ENCODE results near the gene FBXO24.
A peak's percentile ranks its signal among the peaks of the same experiment; 100 is the strongest.

FBXO24 gene

GRCh38 chr7:100620804-100621203 is 34.7 kb downstream of the FBXO24 start:
- no peak for DNase-seq (ENCODE audit: low spot score)

GRCh38 chr7:100621554-100621953 is 35.4 kb downstream of the FBXO24 start:
- DNase-seq (ENCODE audit: low spot score): no peak

GRCh38 chr7:100623951-100624824 is 38.1 kb downstream of the FBXO24 start:
- no peak for DNase-seq (ENCODE audit: low spot score)

GRCh38 chr7:100626055-100626454 is 39.9 kb downstream of the FBXO24 start:
- DNase-seq (ENCODE audit: low spot score): no peak

GRCh38 chr7:100626530-100627237 is 40.6 kb downstream of the FBXO24 start:
- DNase-seq (ENCODE audit: low spot score): peak; percentile 60

GRCh38 chr7:100627238-100627549 is 41.1 kb downstream of the FBXO24 start:
- no peak for DNase-seq (ENCODE audit: low spot score)

GRCh38 chr7:100629117-100629716 is 43.1 kb downstream of the FBXO24 start:
- DNase-seq (ENCODE audit: low spot score): no peak

GRCh38 chr7:100630066-100630465 is 43.9 kb downstream of the FBXO24 start:
- no peak for DNase-seq (ENCODE audit: low spot score)

GRCh38 chr7:100632951-100633717 is 47.0 kb downstream of the FBXO24 start:
- DNase-seq (ENCODE audit: low spot score): no peak

- DNase-seq (ENCODE audit: low spot score): no peak
These were observed 53.9 kb downstream of the FBXO24 start for GRCh38 chr7:100639995-100640516.

- DNase-seq (ENCODE audit: low spot score): no peak
These were observed 54.7 kb downstream of the FBXO24 start for GRCh38 chr7:100640517-100641440.

GRCh38 chr7:100641463-100641859 is 55.3 kb downstream of the FBXO24 start, which contains the start of gene TFR2:
Gene TFR2 (minus strand): TSS chr7:100641552. CDS start chr7:100641509, 43 bp downstream.
- no peak for DNase-seq (ENCODE audit: low spot score)

- no peak for DNase-seq (ENCODE audit: low spot score)
These were observed 55.9 kb downstream of the FBXO24 start for GRCh38 chr7:100641860-100642533.

GRCh38 chr7:100642534-100642907 is 56.4 kb downstream of the FBXO24 start:
- no peak for DNase-seq (ENCODE audit: low spot score)

GRCh38 chr7:100649826-100650565 is 63.9 kb downstream of the FBXO24 start:
- DNase-seq (ENCODE audit: low spot score): no peak

Measured in kidney capillary endothelial cell (primary cell).